Measurements from ENCODE around the gene GPC4. TPM values are rescaled to one million over a fixed set of nuclear protein-coding genes. Genes with fewer than 3 reads are reported as not detected.
A peak's percentile ranks its signal among the peaks of the same experiment; 100 is the strongest.
"Not testable (repeated sequence)": the region's sequence is repeated elsewhere in the genome, so short reads cannot be mapped to it uniquely, and the experiment has no call there.

The GPC4 gene
- total RNA-seq, 2 donors from 2014 or later = 21.3 to 28.4 TPM

DNA sequence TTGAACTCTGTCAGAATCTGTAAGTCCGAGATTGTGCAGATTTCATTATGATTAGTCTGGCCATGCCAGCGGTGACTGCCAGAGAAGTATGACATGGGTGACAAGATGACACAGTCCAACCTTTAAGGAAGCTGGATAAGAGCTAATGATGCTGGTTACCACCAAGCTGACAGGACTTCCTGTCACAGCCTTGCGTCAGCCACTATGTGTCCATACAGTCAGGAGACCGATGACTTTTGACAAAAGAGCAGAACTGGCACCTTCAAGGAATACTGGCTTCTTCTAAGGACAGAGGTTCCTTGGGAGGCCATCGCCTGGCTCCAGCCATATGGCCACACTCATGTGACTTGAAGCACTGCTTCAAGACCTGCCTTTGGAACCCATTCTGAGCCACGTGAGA lies 129.9 kb downstream of the GPC4 start:
- Histone ChIP-seq H3K4me3 (no peak overlapping the region), H3K27ac (no peak overlapping the region), H3K4me1 (ENCODE audit: control insufficient read depth in 1 of 2, low read depth in 2 of 2) (no peaks in the 10 kb centered on the region), H3K36me3 (no peaks in the 10 kb centered on the region), H3K27me3 (replicated peaks; ENCODE audit: insufficient read depth) (no peaks in the 10 kb centered on the region), H3K9me3 (no peaks in the 10 kb centered on the region)
- ATAC-seq (ENCODE audit: insufficient number of reproducible peaks, low FRiP score, low read depth) = no peak
- no peak for DNase-seq (ENCODE audit: low spot score)
- TF ChIP-seq CTCF (IDR thresholded peaks at IDR 0.05) = no peak

DNA sequence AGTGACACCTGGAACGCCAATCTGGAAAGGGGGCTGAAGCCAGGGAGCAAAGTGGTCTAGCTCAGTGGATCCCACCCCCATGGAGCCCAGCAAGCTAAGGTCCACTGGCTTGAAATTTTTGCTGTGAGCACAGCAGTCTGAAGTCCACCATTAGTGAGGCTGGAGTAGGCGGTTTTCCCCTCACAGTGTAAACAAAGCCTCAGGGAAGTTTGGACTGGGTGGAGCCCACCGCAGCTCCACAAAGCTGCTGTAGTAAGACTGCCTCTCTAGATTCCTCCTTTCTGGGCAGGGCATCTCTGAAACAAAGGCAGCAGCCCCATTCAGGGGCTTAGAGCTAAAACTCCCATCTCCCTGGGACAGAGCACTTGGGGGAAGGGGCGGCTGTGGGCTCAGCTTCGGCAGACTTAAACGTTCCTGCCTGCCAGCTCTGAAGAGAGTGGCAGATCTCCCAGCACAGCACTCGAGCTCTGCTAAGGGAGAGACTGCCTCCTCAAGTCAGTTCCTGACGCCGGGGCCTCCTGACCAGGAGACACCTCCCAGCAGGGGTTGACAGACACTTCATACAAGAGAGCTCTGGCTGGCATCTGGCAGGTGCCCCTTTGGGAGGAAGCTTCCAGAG lies 136.1 kb downstream of the GPC4 start:
- H3K4me3 ChIP-seq; DNase-seq (ENCODE audit: low spot score); ATAC-seq (ENCODE audit: insufficient number of reproducible peaks, low FRiP score, low read depth); H3K36me3 ChIP-seq; H3K9me3 ChIP-seq; H3K27me3 ChIP-seq (replicated peaks; ENCODE audit: insufficient read depth); H3K27ac ChIP-seq; H3K4me1 ChIP-seq (ENCODE audit: control insufficient read depth in 1 of 2, low read depth in 2 of 2): not testable (repeated sequence)

GRCh38 chrX:133273180-133273579 lies 142.1 kb downstream of the GPC4 start:
- H3K27me3 ChIP-seq (replicated peaks; ENCODE audit: insufficient read depth) = no peaks in the 10 kb centered on the region
- no peaks in the 10 kb centered on the region for H3K4me1 ChIP-seq (ENCODE audit: control insufficient read depth in 1 of 2, low read depth in 2 of 2)
- TF ChIP-seq CTCF (IDR thresholded peaks at IDR 0.05) = no peak
- no peak for ATAC-seq (ENCODE audit: insufficient number of reproducible peaks, low FRiP score, low read depth)
- no peak overlapping the region for H3K27ac ChIP-seq
- H3K36me3 ChIP-seq = no peaks in the 10 kb centered on the region
- H3K9me3 ChIP-seq = no peaks in the 10 kb centered on the region
- no peak for DNase-seq (ENCODE audit: low spot score)
- H3K4me3 ChIP-seq = no peak overlapping the region

GRCh38 chrX:133269168-133269567 lies 146.1 kb downstream of the GPC4 start:
- no peaks in the 10 kb centered on the region for H3K9me3 ChIP-seq
- ATAC-seq (ENCODE audit: insufficient number of reproducible peaks, low FRiP score, low read depth) (no peak), DNase-seq (ENCODE audit: low spot score) (no peak)
- no peak overlapping the region for H3K27ac ChIP-seq
- no peak for TF ChIP-seq CTCF (IDR thresholded peaks at IDR 0.05)
- H3K36me3 ChIP-seq = no peaks in the 10 kb centered on the region
- no peaks in the 10 kb centered on the region for H3K4me1 ChIP-seq (ENCODE audit: control insufficient read depth in 1 of 2, low read depth in 2 of 2)
- no peak overlapping the region for H3K4me3 ChIP-seq
- no peaks in the 10 kb centered on the region for H3K27me3 ChIP-seq (replicated peaks; ENCODE audit: insufficient read depth)

DNA sequence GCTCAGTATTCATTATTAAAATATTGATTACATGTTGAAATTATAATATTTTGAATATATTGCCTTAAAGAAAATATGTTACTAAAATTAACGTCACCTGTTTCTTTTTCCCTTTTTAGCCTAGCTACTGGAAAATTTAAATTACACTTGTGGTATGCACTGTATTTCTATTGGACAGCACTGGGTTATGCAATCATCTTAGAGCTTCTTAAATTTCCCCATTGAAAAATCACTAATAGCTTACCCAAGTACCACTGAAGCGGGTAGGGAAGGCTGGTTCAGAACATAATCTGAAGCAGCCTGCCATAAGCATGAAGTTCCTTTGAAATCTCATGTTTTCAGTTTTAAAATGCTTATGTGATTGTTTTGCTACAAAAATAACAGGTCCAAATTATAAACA lies 147.7 kb downstream of the GPC4 start:
- H3K4me3 ChIP-seq = no peak overlapping the region
- DNase-seq (ENCODE audit: low spot score) (no peak), ATAC-seq (ENCODE audit: insufficient number of reproducible peaks, low FRiP score, low read depth) (no peak)
- no peaks in the 10 kb centered on the region for H3K36me3 ChIP-seq
- no peak for TF ChIP-seq CTCF (IDR thresholded peaks at IDR 0.05)
- no peaks in the 10 kb centered on the region for H3K4me1 ChIP-seq (ENCODE audit: control insufficient read depth in 1 of 2, low read depth in 2 of 2)
- H3K9me3 ChIP-seq = no peaks in the 10 kb centered on the region
- no peaks in the 10 kb centered on the region for H3K27me3 ChIP-seq (replicated peaks; ENCODE audit: insufficient read depth)
- H3K27ac ChIP-seq = no peak overlapping the region

DNA sequence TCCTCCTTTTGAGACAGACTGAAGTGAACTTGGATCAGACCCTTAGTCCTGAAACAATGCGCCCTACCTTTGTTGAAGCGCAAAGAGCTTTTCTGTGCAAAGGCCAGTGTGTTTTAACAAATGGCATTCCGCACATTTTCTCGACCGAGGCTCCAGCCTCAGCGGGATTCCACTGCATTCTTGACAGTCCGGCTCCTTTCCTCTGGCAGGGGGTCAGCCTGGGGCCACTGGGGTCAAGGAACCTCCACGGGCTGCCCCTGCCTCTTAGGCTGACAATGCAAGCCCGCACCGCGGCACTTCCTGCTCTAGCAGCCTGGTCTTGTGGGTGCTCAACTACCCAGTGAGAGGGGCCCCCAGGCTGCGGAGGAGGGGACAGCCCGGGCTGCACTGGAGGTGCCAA lies 150.0 kb downstream of the GPC4 start:
- ATAC-seq (ENCODE audit: insufficient number of reproducible peaks, low FRiP score, low read depth) (no peak), DNase-seq (ENCODE audit: low spot score) (no peak)
- H3K27ac ChIP-seq = no peak overlapping the region
- no peaks in the 10 kb centered on the region for H3K27me3 ChIP-seq (replicated peaks; ENCODE audit: insufficient read depth)
- H3K9me3 ChIP-seq = no peaks in the 10 kb centered on the region
- TF ChIP-seq CTCF (IDR thresholded peaks at IDR 0.05) = no peak
- peak overlapping the region; percentile 53 for H3K4me3 ChIP-seq
- no peaks in the 10 kb centered on the region for H3K4me1 ChIP-seq (ENCODE audit: control insufficient read depth in 1 of 2, low read depth in 2 of 2)
- no peaks in the 10 kb centered on the region for H3K36me3 ChIP-seq

All from thoracic aorta (tissue), 2 donors.